Myometrial cell (primary cell): ENCODE results near the gene ZBBX. TPM values are rescaled to one million over a fixed set of nuclear protein-coding genes. Genes with fewer than 3 reads are reported as not detected.

Experiments
- total RNA-seq: library from RNA; depleted of rRNA; stranded (reverse); fragments of >200 nt; gene quantifications from 2 replicates; pipeline ENCODE4 v1.2.3, GENCODE V29; 2015

Gene ZBBX, protein sequence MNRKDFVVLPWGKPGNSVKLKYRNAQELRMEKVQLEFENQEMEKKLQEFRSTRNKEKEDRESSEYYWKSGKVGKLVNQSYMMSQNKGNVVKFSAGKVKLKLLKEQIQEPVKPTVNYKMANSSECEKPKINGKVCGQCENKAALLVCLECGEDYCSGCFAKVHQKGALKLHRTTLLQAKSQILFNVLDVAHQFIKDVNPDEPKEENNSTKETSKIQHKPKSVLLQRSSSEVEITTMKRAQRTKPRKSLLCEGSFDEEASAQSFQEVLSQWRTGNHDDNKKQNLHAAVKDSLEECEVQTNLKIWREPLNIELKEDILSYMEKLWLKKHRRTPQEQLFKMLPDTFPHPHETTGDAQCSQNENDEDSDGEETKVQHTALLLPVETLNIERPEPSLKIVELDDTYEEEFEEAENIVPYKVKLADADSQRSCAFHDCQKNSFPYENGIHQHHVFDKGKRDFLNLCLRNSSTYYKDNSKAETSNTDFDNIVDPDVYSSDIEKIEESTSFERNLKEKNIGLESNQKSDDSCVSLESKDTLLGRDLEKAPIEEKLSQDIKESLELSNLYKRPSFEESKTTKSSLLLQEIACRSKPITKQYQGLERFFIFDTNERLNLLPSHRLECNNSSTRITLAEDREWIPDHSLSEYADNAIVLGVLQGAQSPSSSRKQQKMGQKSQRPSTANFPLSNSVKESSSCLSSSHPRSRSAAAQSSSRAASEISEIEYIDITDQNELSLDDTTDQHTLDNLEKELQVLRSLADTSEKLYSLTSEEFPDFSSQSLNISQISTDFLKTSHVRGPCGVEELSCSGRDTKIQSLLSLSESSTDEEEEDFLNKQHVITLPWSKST
- not detected in 2 replicates for total RNA-seq

DNA sequence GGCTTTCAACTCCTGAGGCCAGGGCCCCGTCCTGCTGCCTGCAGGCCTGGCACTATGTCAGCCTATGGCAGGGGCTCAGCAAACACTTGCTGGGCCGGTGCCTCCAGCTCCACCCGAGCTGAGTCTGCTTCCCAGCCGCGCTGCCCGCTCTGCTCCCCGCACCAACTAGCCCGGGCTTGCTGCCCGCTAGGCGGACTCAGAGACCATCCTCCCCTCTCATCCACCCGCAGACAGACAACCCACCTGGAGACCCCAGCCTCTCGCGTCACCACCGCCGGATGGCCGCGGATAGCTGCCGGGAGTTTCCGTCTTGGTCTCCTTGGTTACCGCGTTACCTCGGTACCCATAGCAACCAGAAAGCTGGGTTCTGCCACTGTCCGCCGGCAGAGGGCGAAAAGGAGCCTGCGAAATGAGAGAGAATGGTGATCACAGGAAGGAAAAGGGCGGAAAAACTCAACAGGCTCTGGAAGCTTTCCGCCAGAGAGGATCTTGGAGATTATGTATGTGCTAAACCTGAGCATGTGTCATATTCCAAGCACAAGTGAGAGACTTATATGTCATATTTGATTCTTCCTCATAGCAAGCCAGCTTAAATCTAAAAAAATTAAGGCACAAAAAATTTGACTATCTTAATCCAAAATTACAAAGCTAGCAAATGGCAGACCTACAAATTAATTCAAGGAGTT lies at the start of gene ZBBX:
ZBBX (minus strand) TSS at position 294 of the 686 bp plus-strand sequence. CDS start 7,396 bp downstream, outside the sequence.

Other genes starting within 250 kb of the ZBBX start
- gene SERPINI2, start 93.7 kb upstream of the ZBBX start, total RNA-seq, result not detected in 2 replicates